Retinal pigment epithelial cell (primary cell): ENCODE results near the gene TFF3.

ENCODE experiments used
- DNase-seq: peaks from one replicate; pipeline ENCODE4 v3.0.0-alpha.2; 2010; ENCODE audit warnings: low read depth
- H3K4me3 ChIP-seq: 2 replicates; pipeline ENCODE4 v1.5.1; 2011; ENCODE audit warnings: mild to moderate bottlenecking, low read length, control low read depth, moderate library complexity
- CTCF ChIP-seq: conservative IDR thresholded peaks from 2 replicates; pipeline ENCODE4 v1.5.1; 2011; ENCODE audit warnings: low read depth, low read length, control low read depth, inconsistent platforms

Gene TFF3

GRCh38 chr21:42302794-42303193 is 12.4 kb downstream of the TFF3 start:
- TF ChIP-seq CTCF, result no peak
- DNase-seq, result no peak
- H3K4me3 ChIP-seq, result no peak overlapping the region

DNA sequence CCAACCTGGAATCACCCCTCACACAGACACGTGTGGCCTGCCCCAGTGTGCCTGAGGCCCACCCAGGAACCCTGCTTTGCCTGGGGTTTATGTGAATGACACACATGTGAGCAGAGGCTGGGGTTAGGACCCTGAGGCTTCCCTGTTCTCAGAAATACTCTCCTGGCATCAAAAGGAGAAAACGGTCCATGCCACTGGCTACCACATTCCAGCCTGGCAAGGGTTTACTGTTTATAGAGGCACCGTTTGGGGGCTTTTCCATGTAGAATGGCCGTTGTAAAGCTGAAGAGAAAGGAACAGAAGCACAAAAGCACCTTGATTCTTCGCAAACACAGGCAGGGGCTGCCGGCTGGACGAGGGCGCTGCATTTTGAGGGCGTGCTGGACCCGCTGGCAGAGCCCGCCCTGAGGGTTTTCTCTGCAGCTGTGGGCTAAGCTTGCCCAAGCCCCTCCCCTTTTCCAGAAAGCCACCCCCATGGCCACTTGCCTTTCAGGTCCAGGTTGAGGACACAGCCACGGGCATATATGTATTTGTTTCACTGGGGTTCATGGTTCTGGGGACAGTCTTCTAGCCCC is 13.0 kb downstream of the TFF3 start:
- TF ChIP-seq CTCF, result no peak
- no peak overlapping the region for H3K4me3 ChIP-seq
- DNase-seq, result no peak

- TF ChIP-seq CTCF, result no peak
- DNase-seq, result no peak
- no peak overlapping the region for H3K4me3 ChIP-seq
Observed at GRCh38 chr21:42301371-42302075, 13.7 kb downstream of the TFF3 start.

DNA sequence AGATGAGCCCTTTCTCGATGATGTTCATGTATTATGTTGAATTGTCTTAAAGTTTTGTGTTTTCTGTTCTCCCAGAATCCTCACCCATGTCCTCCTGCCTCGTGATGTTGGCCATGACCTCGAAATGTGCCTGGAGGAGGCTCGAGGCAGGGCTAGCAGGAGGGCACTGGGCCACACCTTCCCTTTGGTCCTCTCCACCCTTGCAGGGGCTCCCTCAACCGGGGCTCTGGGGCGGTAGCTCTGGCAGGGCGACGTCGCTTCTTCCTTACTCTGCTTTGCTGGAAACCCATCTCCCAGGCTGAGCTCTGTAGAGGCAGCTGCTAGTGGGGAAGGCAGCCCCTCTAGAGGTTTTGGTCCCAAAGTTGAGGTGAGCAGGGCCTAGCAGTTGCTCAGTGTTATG is 14.3 kb downstream of the TFF3 start:
- no peak overlapping the region for H3K4me3 ChIP-seq
- DNase-seq, result no peak
- TF ChIP-seq CTCF, result no peak

- TF ChIP-seq CTCF, result no peak
- H3K4me3 ChIP-seq, result no peak overlapping the region
- no peak for DNase-seq
Observed at GRCh38 chr21:42300045-42300583, 15.1 kb downstream of the TFF3 start.

GRCh38 chr21:42299324-42300044 is 15.7 kb downstream of the TFF3 start:
- no peak for DNase-seq
- no peak overlapping the region for H3K4me3 ChIP-seq
- TF ChIP-seq CTCF, result no peak
